H1 (cell line): ENCODE data around the gene APOL4. TPM values are rescaled to one million over a fixed set of nuclear protein-coding genes. Genes with fewer than 3 reads are reported as not detected.

Experiments used
- CTCF ChIA-PET: fragments of 300-600 bp; sonication (Branson Sonifier 250); formaldehyde crosslinking; loops from one replicate; lab custom pipeline; 2021; ENCODE audit not compliant: partially characterized antibody; lab: Charles Lee
- POLR2A ChIA-PET: fragments of 300-600 bp; sonication (Branson Sonifier 250); formaldehyde crosslinking; loops from one replicate; lab custom pipeline; 2021; ENCODE audit warnings: inconsistent platforms; ENCODE audit not compliant: partially characterized antibody; lab: Charles Lee
- DNase-seq, 2 experiments: peaks; one replicate each; pipeline versions ENCODE4 v3.0.0 to v3.0.0-alpha.2; 2010 to 2022; ENCODE audit warnings: low spot score in 2 of 2, low read depth in 1 of 2, mixed read lengths in 1 of 2
- FAIRE-seq: peaks from 2 replicates; lab custom pipeline; 2011; peaks lifted over from hg19 to GRCh38; lab: Jason Lieb, UNC
- H2AFZ ChIP-seq: 2 replicates; pipeline ENCODE4 v1.8.1; 2012; ENCODE audit warnings: low read length, inconsistent platforms
- H2AK5ac ChIP-seq: 2 replicates; pipeline ENCODE4 v1.6.1; 2013; ENCODE audit warnings: low read depth, low read length
- H2BK120ac ChIP-seq: replicated peaks from 2 replicates; pipeline ENCODE3; 2013; ENCODE audit warnings: low read depth, low read length, inconsistent platforms
- H2BK12ac ChIP-seq: 2 replicates; pipeline ENCODE4 v1.6.1; 2013; ENCODE audit warnings: low read depth, low read length
- H2BK15ac ChIP-seq: 2 replicates; pipeline ENCODE4 v1.6.1; 2013; ENCODE audit warnings: low read length
- H2BK20ac ChIP-seq: 2 replicates; pipeline ENCODE4 v1.6.1; 2013; ENCODE audit warnings: low read length
- H2BK5ac ChIP-seq: 2 replicates; pipeline ENCODE4 v1.6.1; 2013; ENCODE audit warnings: low read depth, low read length
- H3K14ac ChIP-seq: 2 replicates; pipeline ENCODE4 v1.6.1; 2013; ENCODE audit warnings: inconsistent platforms; ENCODE audit not compliant: insufficient read length
- H3K18ac ChIP-seq: 2 replicates; pipeline ENCODE4 v1.6.1; 2013; ENCODE audit warnings: low read length; ENCODE audit errors: extremely low read depth
- H3K23ac ChIP-seq: 2 replicates; pipeline ENCODE4 v1.6.1; 2013; ENCODE audit warnings: inconsistent platforms; ENCODE audit not compliant: insufficient read length
- H3K23me2 ChIP-seq: 2 replicates; pipeline ENCODE4 v1.6.1; 2013; ENCODE audit warnings: low read depth, low read length
- H3K27ac ChIP-seq: 2 replicates; pipeline ENCODE4 v1.6.1; 2011; ENCODE audit warnings: low read depth, low read length, inconsistent platforms
- H3K27me3 ChIP-seq, 4 experiments: replicated peaks in 1 of 4; 1 replicate in 1 of 4; 2 replicates in 3 of 4; pipeline versions ENCODE4 v1.6.1 to v1.8.1; 2011 to 2013; ENCODE audit warnings: low read length in 3 of 4, mild to moderate bottlenecking in 3 of 4, inconsistent platforms in 2 of 4, mixed read lengths in 2 of 4, moderate library complexity in 1 of 4; ENCODE audit not compliant: control insufficient read depth in 3 of 4, insufficient read depth in 3 of 4; ENCODE audit errors: extremely low read depth in 1 of 4
- H3K36me3 ChIP-seq, 4 experiments: 2 replicates each; pipeline versions ENCODE4 v1.6.1 to v1.8.1; 2011 to 2013; ENCODE audit warnings: mild to moderate bottlenecking in 4 of 4, low read length in 3 of 4, moderate library complexity in 2 of 4, control low read depth in 1 of 4, inconsistent platforms in 1 of 4; ENCODE audit not compliant: insufficient read depth in 4 of 4, control insufficient read depth in 2 of 4
- H3K4ac ChIP-seq: replicated peaks from 2 replicates; pipeline ENCODE3; 2013; ENCODE audit warnings: low read length, low read depth, mixed read lengths, inconsistent platforms; ENCODE audit not compliant: insufficient read length
- H3K4me1 ChIP-seq, 4 experiments: replicated peaks in 1 of 4; 1 replicate in 1 of 4; 2 replicates in 3 of 4; pipeline versions ENCODE4 v1.6.1 to v1.8.1; 2011 to 2013; ENCODE audit warnings: low read length in 3 of 4, inconsistent platforms in 2 of 4, mixed read lengths in 1 of 4; ENCODE audit not compliant: insufficient read depth in 4 of 4, control insufficient read depth in 3 of 4
- H3K4me2 ChIP-seq, 2 experiments: 2 replicates each; pipeline versions ENCODE4 v1.6.1 to v1.8.1; 2011 to 2013; ENCODE audit warnings: low read depth in 2 of 2, low read length in 2 of 2, control low read depth in 1 of 2, inconsistent platforms in 1 of 2, mild to moderate bottlenecking in 1 of 2; ENCODE audit not compliant: insufficient read depth in 1 of 2
- H3K4me3 ChIP-seq, 4 experiments: fragments of 200-600, 300-600 bp in 1 of 4; sonication (generic), shearing (Covaris generic), sonication (Bioruptor Twin) in 1 of 4; 2 replicates each; pipeline versions ENCODE4 v1.5.1 to v1.8.1; 2011 to 2016; ENCODE audit warnings: low read length in 4 of 4, low read depth in 3 of 4, control low read depth in 2 of 4, inconsistent platforms in 2 of 4, mild to moderate bottlenecking in 2 of 4, mixed read lengths in 1 of 4, moderate library complexity in 1 of 4; ENCODE audit not compliant: insufficient read depth in 2 of 4; ENCODE audit errors: extremely low read depth in 1 of 4
- H3K56ac ChIP-seq: replicated peaks from 2 replicates; pipeline ENCODE3; 2013; ENCODE audit warnings: low read depth, mild to moderate bottlenecking, mixed read lengths, low read length, inconsistent platforms; ENCODE audit not compliant: insufficient read length
- H3K79me1 ChIP-seq: 2 replicates; pipeline ENCODE4 v1.6.1; 2013; ENCODE audit warnings: low read depth, low read length, control low read depth
- H3K79me2 ChIP-seq, 2 experiments: 2 replicates each; pipeline versions ENCODE4 v1.6.1 to v1.8.1; 2012 to 2013; ENCODE audit warnings: low read length in 2 of 2, mild to moderate bottlenecking in 2 of 2, inconsistent platforms in 1 of 2; ENCODE audit not compliant: insufficient read depth in 2 of 2, control insufficient read depth in 1 of 2
- H3K9ac ChIP-seq, 4 experiments: replicated peaks in 1 of 4; 1 replicate in 1 of 4; 2 replicates in 3 of 4; pipeline versions ENCODE4 v1.6.1 to v1.8.1; 2011 to 2013; ENCODE audit warnings: low read depth in 3 of 4, low read length in 3 of 4, control low read depth in 2 of 4, mild to moderate bottlenecking in 2 of 4, moderate library complexity in 2 of 4, inconsistent platforms in 1 of 4; ENCODE audit errors: extremely low read depth in 1 of 4
- H3K9me3 ChIP-seq, 2 experiments: 2 replicates each; pipeline versions ENCODE4 v1.6.1 to v1.8.1; 2012 to 2013; ENCODE audit warnings: mild to moderate bottlenecking in 2 of 2, moderate library complexity in 2 of 2, control low read depth in 1 of 2, inconsistent platforms in 1 of 2, low read depth in 1 of 2, low read length in 1 of 2, mixed read lengths in 1 of 2; ENCODE audit not compliant: insufficient read depth in 2 of 2
- H4K20me1 ChIP-seq, 2 experiments: replicated peaks in 1 of 2; 2 replicates each; pipeline versions ENCODE3 to v1.8.1; 2011 to 2013; ENCODE audit warnings: inconsistent platforms in 2 of 2, low read length in 2 of 2, mild to moderate bottlenecking in 1 of 2; ENCODE audit not compliant: insufficient read depth in 2 of 2, control insufficient read depth in 1 of 2
- H4K5ac ChIP-seq: 2 replicates; pipeline ENCODE4 v1.6.1; 2013; ENCODE audit warnings: low read length, low read depth, mixed read lengths, inconsistent platforms; ENCODE audit not compliant: insufficient read length
- H4K8ac ChIP-seq: 2 replicates; pipeline ENCODE4 v1.8.0; 2013; ENCODE audit warnings: mild to moderate bottlenecking, moderate library complexity, low read length, inconsistent platforms; ENCODE audit not compliant: insufficient read depth; ENCODE audit errors: extremely low read depth
- H4K91ac ChIP-seq: replicated peaks from 2 replicates; pipeline ENCODE3; 2013; ENCODE audit warnings: low read length, mixed read lengths, inconsistent platforms; ENCODE audit not compliant: insufficient read length
- ATF2 ChIP-seq: IDR thresholded peaks from 2 replicates; pipeline ENCODE4 v1.6.1; 2012; ENCODE audit warnings: low read length, inconsistent platforms
- BACH1 ChIP-seq: IDR thresholded peaks from 2 replicates; pipeline ENCODE4 v1.6.1; 2012; ENCODE audit warnings: low read length, improper control_type of control experiment
- BRCA1 ChIP-seq: IDR thresholded peaks from 2 replicates; pipeline ENCODE4 v1.6.1; 2012; ENCODE audit warnings: low read depth, low read length, improper control_type of control experiment
- CEBPB ChIP-seq: IDR thresholded peaks from 2 replicates; pipeline ENCODE4 v1.6.1; 2012; ENCODE audit warnings: low read depth, low read length
- GTF2F1 ChIP-seq: IDR thresholded peaks from 2 replicates; pipeline ENCODE4 v1.6.1; 2012; ENCODE audit warnings: low read depth, low read length, improper control_type of control experiment, borderline replicate concordance
- JUN ChIP-seq: IDR thresholded peaks from 2 replicates; pipeline ENCODE4 v1.6.1; 2011; ENCODE audit warnings: low read depth, mild to moderate bottlenecking, improper control_type of control experiment, low read length
- KDM1A ChIP-seq: fragments of 200-600, 300-600 bp; sonication (generic); IDR thresholded peaks from 2 replicates; pipeline ENCODE4 v1.7.1; 2016; ENCODE audit warnings: mild to moderate bottlenecking, low read length, borderline replicate concordance
- MAFK ChIP-seq: IDR thresholded peaks from 2 replicates; pipeline ENCODE4 v1.6.1; 2012; ENCODE audit warnings: low read depth, mild to moderate bottlenecking, improper control_type of control experiment, low read length
- SIN3A ChIP-seq, 2 experiments: IDR thresholded peaks in 1 of 2; conservative IDR thresholded peaks in 1 of 2; 2 replicates each; pipeline ENCODE4 v1.6.1; 2011 to 2012; ENCODE audit warnings: low read length in 2 of 2, improper control_type of control experiment in 1 of 2, low read depth in 1 of 2, mild to moderate bottlenecking in 1 of 2
- SP4 ChIP-seq: IDR thresholded peaks from 2 replicates; pipeline ENCODE4 v1.6.1; 2012; ENCODE audit warnings: low read length, inconsistent platforms
- SRF ChIP-seq: IDR thresholded peaks from 2 replicates; pipeline ENCODE4 v1.6.1; 2011; ENCODE audit warnings: mild to moderate bottlenecking, low read depth, low read length, moderate library complexity
- TAF7 ChIP-seq: optimal IDR thresholded peaks from 2 replicates; pipeline ENCODE3; 2011; ENCODE audit warnings: low read depth, mild to moderate bottlenecking, inconsistent platforms, low read length, moderate library complexity, borderline replicate concordance
- ZNF274 ChIP-seq: IDR thresholded peaks from 2 replicates; pipeline ENCODE4 v1.7.0; 2012; ENCODE audit warnings: low read length, borderline replicate concordance; ENCODE audit errors: extremely low read depth
- WGBS, 2 experiments: shearing (Covaris generic) in 1 of 2; methylation state at CpG; one replicate each; pipeline versions ENCODE4 v1.1.6 to v1.1.7; 2013 to 2015; ENCODE audit warnings: low lambda C conversion rate in 2 of 2, mixed read lengths in 2 of 2, inconsistent platforms in 1 of 2, low coverage in 1 of 2, missing lambda C conversion rate in 1 of 2; ENCODE audit not compliant: insufficient replicate concordance in 2 of 2, insufficient coverage in 1 of 2, insufficient read length in 1 of 2; ENCODE audit errors: extremely low coverage in 1 of 2, missing lambda C conversion rate in 1 of 2; 5-methylcytosine and 5-hydroxymethylcytosine counted together
- polyA plus RNA-seq, 7 experiments: library from polyadenylated mRNA; depleted of rRNA in 3 of 7; stranded (reverse) in 5 of 7; unstranded in 2 of 7; fragments of >200 nt in 5 of 7; fragments of 200-250 nt in 2 of 7; gene quantifications; 1 replicate in 5 of 7; 2 replicates in 1 of 7; 4 replicates in 1 of 7; pipeline versions ENCODE4 v1.2.1 to v1.2.3, GENCODE V29; 2011 to 2013; ENCODE audit warnings: missing spikeins in 2 of 7, mixed read lengths in 2 of 7
- total RNA-seq: library from RNA; stranded (reverse); fragmentation: NEBNext Ultra II Directional; extraction: Animal tissue kit (Norgen Biotek cat#: 25700); gene quantifications from 2 replicates; pipeline ENCODE4 v1.2.1, GENCODE V29; 2021

Gene APOL4
- total and polyA plus RNA-seq, 2 of the 8 experiments (the other 6 are each of a cell fraction or from before 2014, with no cell fraction given), result 0.02 TPM; not detected in 1

GRCh38 chr22:36180928-36181327, 20.7 kb downstream of the APOL4 start:
- no peaks in the 10 kb centered on the region for H3K23me2 ChIP-seq
- H2AFZ ChIP-seq, result 0 out of 2 replicates have a peak overlapping the region, but pooled peaks have one; percentile 85
- H3K4me1 ChIP-seq, result no peaks in the 10 kb centered on the region
- no peak overlapping the region for H4K5ac ChIP-seq
- no peaks in the 10 kb centered on the region for H3K79me1 ChIP-seq
- H3K4me3 ChIP-seq, result no peak overlapping the region
- H4K20me1 ChIP-seq, result no peaks in the 10 kb centered on the region
- no peak overlapping the region; the same call in 1 of the 2 replicates for H2BK12ac ChIP-seq
- H3K18ac ChIP-seq, result peak overlapping the region; percentile 1; the same call in 1 of the 2 replicates
- no peak overlapping the region for H2BK120ac ChIP-seq
- no peaks in the 10 kb centered on the region for H3K79me2 ChIP-seq
- H4K8ac ChIP-seq, result no peak overlapping the region
- DNase-seq (no peak), FAIRE-seq (no peak)
- no peak overlapping the region for H2BK5ac ChIP-seq
- H3K4ac ChIP-seq, result no peak overlapping the region
- ChIA-PET CTCF (interaction anchor here (0.7 to 8.1 kb wide), 24 partner anchors 8 to 518 kb away, joined by 3 to 86 read pairs (median 4); partner anchors contain the start of genes APOL2 and APOL3), POLR2A (no interaction called here)
- H3K27me3 ChIP-seq, result peaks cover 0 to 1% (median 0%) of the 10 kb centered on the region in 4 experiments; a peak in 2 of 7 replicates
- H3K27ac ChIP-seq, result no peak overlapping the region
- no peak overlapping the region for H2BK15ac ChIP-seq
- H3K9ac ChIP-seq, result no peak overlapping the region
- no peak overlapping the region for H2BK20ac ChIP-seq
- H3K36me3 ChIP-seq, result no peaks in the 10 kb centered on the region
- H3K9me3 ChIP-seq, result no peaks in the 10 kb centered on the region
- no peak overlapping the region for H3K56ac ChIP-seq
- no peak overlapping the region for H4K91ac ChIP-seq
- no peak overlapping the region for H3K4me2 ChIP-seq
- H3K14ac ChIP-seq, result no peak overlapping the region
- no peak overlapping the region for H3K23ac ChIP-seq
- 95% methylated on average over 6 of the region's 6 CpGs; no CpG with 5 or more reads in 1 of the 2 experiments for WGBS, 2 experiments
- no peak overlapping the region for H2AK5ac ChIP-seq
- TF ChIP-seq SIN3A (conservative IDR thresholded peaks at IDR 0.05 in 1 of 2, IDR thresholded peaks at IDR 0.05 in 1 of 2; ENCODE audit: low read depth in 1 of 2, low read length in 2 of 2) (no peak), TAF7 (no peak), MAFK (no peak), GTF2F1 (no peak), ATF2 (no peak), BRCA1 (no peak), CEBPB (no peak), ZNF274 (no peak), SRF (no peak), KDM1A (no peak), BACH1 (no peak), JUN (no peak), SP4 (no peak)
